ENCODE data around the gene FXYD1. TPM values are rescaled to one million over a fixed set of nuclear protein-coding genes. Genes with fewer than 3 reads are reported as not detected.

The FXYD1 gene
- total and polyA plus RNA-seq, 8 donors: 7.5 to 193 (median 24.0) TPM; not detected in 1

DNA sequence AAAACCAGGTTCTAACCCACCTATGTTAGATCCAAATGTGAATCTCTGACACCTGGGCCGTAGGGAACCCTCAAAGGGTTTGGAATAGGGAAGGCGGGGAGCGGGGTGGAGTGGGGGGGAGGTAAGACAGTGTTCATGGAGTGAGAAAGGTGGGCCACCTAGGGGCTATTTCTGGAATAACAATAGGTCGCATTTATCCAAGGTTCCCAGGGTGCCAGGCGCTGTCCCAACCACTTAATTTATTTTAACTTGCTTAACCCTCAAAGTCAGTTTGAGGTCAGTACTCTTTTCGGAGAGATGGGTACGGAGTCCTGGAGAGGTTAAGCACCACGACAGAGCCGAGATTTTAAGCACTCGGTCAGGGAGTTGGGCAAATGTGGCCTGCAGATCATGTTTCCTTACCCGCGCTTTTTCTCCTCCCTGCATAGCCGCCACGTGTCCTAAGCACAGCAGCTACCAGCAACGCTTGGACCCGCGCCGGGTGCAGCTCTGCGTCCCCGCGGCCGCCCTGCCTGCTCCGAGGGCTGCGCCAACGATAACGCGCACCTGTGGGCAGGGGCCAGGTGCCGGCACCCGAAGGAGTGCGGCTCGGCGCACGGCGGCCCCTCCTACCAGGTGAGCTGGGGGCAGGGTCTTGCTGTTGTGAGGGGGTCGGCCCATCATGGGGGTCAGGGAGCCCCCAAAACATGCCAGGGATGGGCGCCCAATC lies 48.0 kb upstream of the FXYD1 start:
- Histone ChIP-seq H3K27me3 (peaks cover 0 to 18% (median 4%) of the 10 kb centered on the region in 3 donors), H3K4me3 (peak overlapping the region; percentile 16 to 28 (median 19)), H3K36me3 (no peaks in the 10 kb centered on the region), H3K4me1 (peaks cover 7 to 15% (median 11%) of the 10 kb centered on the region in 4 donors), H3K27ac (peak overlapping the region in 2 of 5 donors; percentile 42 to 43), H3K9me3 (no peaks in the 10 kb centered on the region)
- 3 to 11% (median 7%) methylated on average over 10 to 36 of the region's 36 CpGs for WGBS, 5 donors
- peak; percentile 69 to 88 for DNase-seq
- TF ChIP-seq POLR2AphosphoS5 (IDR thresholded peaks at IDR 0.05) (no peak), POLR2A (IDR thresholded peaks at IDR 0.05) (no peak), EP300 (IDR thresholded peaks at IDR 0.05) (no peak)
- TF ChIP-seq, protein P1, sequence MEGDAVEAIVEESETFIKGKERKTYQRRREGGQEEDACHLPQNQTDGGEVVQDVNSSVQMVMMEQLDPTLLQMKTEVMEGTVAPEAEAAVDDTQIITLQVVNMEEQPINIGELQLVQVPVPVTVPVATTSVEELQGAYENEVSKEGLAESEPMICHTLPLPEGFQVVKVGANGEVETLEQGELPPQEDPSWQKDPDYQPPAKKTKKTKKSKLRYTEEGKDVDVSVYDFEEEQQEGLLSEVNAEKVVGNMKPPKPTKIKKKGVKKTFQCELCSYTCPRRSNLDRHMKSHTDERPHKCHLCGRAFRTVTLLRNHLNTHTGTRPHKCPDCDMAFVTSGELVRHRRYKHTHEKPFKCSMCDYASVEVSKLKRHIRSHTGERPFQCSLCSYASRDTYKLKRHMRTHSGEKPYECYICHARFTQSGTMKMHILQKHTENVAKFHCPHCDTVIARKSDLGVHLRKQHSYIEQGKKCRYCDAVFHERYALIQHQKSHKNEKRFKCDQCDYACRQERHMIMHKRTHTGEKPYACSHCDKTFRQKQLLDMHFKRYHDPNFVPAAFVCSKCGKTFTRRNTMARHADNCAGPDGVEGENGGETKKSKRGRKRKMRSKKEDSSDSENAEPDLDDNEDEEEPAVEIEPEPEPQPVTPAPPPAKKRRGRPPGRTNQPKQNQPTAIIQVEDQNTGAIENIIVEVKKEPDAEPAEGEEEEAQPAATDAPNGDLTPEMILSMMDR (IDR thresholded peaks at IDR 0.05): peak in 5 of 7 experiments; percentile 46 to 76 (median 59)
- intact Hi-C loops (cut with DNase I; ENCODE audit: low total_unique reads): no loop called here

DNA sequence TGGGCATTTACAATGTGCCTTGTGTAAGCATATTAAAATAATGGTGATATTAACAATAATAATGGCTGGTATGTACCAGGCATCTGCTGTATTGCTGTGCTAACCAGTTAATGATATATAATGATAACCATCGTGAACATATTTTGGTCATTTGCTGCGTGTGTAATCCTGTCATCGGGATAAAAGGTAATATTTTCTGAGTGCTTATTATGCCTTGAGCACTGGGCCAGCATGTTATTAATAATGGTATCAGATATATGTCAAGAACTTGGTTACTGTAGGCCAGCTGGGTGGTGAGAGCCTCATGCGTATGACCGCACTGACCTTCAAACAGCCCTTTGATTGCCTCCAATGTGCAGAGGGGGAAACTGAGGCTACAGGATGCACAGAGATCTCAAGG lies 45.2 kb upstream of the FXYD1 start:
- DNase-seq: no peak
- Histone ChIP-seq H3K4me3 (no peak overlapping the region), H3K9me3 (no peaks in the 10 kb centered on the region), H3K27me3 (peaks cover 0 to 18% (median 4%) of the 10 kb centered on the region in 3 donors), H3K36me3 (no peaks in the 10 kb centered on the region), H3K4me1 (peaks cover 7 to 15% (median 11%) of the 10 kb centered on the region in 4 donors), H3K27ac (no peak overlapping the region)
- TF ChIP-seq EP300 (IDR thresholded peaks at IDR 0.05) (no peak), POLR2A (IDR thresholded peaks at IDR 0.05) (no peak)
- TF ChIP-seq, protein P1 (IDR thresholded peaks at IDR 0.05): no peak
- intact Hi-C loops (cut with DNase I; ENCODE audit: low total_unique reads): no loop called here
- WGBS, 5 donors: 91 to 94% (median 92%) methylated on average over 5 of the region's 5 CpGs

DNA sequence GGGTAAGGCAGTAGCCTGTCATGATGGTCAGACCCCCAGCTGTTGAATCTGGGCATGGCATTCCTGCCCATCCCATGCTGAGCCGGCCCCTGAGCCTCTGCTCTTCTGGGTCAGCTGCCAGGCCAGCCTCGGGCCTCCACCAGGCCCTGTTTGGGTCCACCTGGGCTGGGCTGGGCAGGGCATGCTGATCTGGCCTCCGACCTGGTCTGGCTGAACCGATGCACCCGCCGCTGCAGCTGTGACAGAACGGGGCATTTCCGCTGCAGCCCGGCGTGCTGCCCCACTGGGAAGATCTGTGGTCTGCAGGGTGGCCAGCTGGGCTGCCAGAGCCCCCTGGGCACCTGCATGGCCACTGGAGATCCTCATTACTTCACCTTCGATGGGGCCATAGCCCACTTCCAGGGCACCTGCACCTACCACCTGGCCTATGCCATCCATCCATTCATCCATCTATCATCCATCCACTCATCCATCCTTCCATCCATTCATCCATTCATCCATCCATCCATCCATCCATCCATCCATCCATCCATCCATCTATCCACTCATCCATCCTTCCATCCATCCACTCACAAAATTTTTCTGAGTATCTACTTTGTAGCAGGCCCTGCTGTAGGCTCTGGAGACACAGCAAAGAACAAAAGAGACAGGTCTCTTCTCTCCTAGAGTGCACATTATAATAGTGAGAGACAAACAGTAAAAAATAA lies 44.5 kb upstream of the FXYD1 start:
- TF ChIP-seq POLR2A (IDR thresholded peaks at IDR 0.05): no peak
- TF ChIP-seq, protein P1 (IDR thresholded peaks at IDR 0.05): no peak
- TF ChIP-seq EP300 (IDR thresholded peaks at IDR 0.05): no peak
- no peak for TF ChIP-seq POLR2AphosphoS5 (IDR thresholded peaks at IDR 0.05)
- intact Hi-C loops (cut with DNase I; ENCODE audit: low total_unique reads): no loop called here
- Histone ChIP-seq H3K27ac (no peak overlapping the region), H3K4me1 (peaks cover 7 to 18% (median 13%) of the 10 kb centered on the region in 4 donors), H3K9me3 (no peaks in the 10 kb centered on the region), H3K27me3 (peaks cover 0 to 18% (median 4%) of the 10 kb centered on the region in 3 donors), H3K36me3 (no peaks in the 10 kb centered on the region), H3K4me3 (no peak overlapping the region)
- no peak for DNase-seq
- 77 to 89% (median 85%) methylated on average over 10 to 11 of the region's 11 CpGs for WGBS, 5 donors

GRCh38 chr19:35094656-35095055 lies 44.0 kb upstream of the FXYD1 start:
- TF ChIP-seq, protein P1 (IDR thresholded peaks at IDR 0.05): no peak
- no peak for TF ChIP-seq EP300 (IDR thresholded peaks at IDR 0.05)
- no peak for TF ChIP-seq POLR2A (IDR thresholded peaks at IDR 0.05)
- TF ChIP-seq POLR2AphosphoS5 (IDR thresholded peaks at IDR 0.05): no peak
- intact Hi-C loops (cut with DNase I; ENCODE audit: low total_unique reads): no loop called here
- no peaks in the 10 kb centered on the region for H3K36me3 ChIP-seq
- WGBS, 5 donors: 88 to 90% (median 89%) methylated on average over 4 of the region's 4 CpGs
- no peak overlapping the region for H3K4me3 ChIP-seq
- H3K27ac ChIP-seq: no peak overlapping the region
- peaks cover 7 to 18% (median 13%) of the 10 kb centered on the region in 4 donors for H3K4me1 ChIP-seq
- peaks cover 0 to 18% (median 4%) of the 10 kb centered on the region in 3 donors for H3K27me3 ChIP-seq
- no peaks in the 10 kb centered on the region for H3K9me3 ChIP-seq
- DNase-seq: no peak
